Cerebellar cortex (tissue), 1 donor: Measurements from ENCODE around the gene PCGF1.
A peak's percentile ranks its signal among the peaks of the same experiment; 100 is the strongest.
"Not testable (repeated sequence)": the region's sequence is repeated elsewhere in the genome, so short reads cannot be mapped to it uniquely, and the experiment has no call there.

Experiments
- DNase-seq: peaks from one replicate; pipeline ENCODE4 v3.0.0-alpha.2; 2015; ENCODE audit warnings: low spot score

Gene PCGF1

GRCh38 chr2:74472086-74472944 lies 35.2 kb downstream of the PCGF1 start, which contains the start of gene MRPL53:
Gene MRPL53 (minus strand): TSS chr2:74472680. CDS start chr2:74472660, 20 bp downstream.
- DNase-seq: peak; percentile 96

GRCh38 chr2:74471332-74472065 lies 36.0 kb downstream of the PCGF1 start:
- no peak for DNase-seq

GRCh38 chr2:74470742-74471141 lies 36.8 kb downstream of the PCGF1 start:
- not testable (repeated sequence) for DNase-seq

GRCh38 chr2:74464406-74464805 lies 43.1 kb downstream of the PCGF1 start:
- no peak for DNase-seq

- DNase-seq: no peak
Observed at GRCh38 chr2:74462786-74463105, 44.7 kb downstream of the PCGF1 start.

- no peak for DNase-seq
Observed at GRCh38 chr2:74462054-74462785, 45.3 kb downstream of the PCGF1 start.

GRCh38 chr2:74461187-74462053 lies 46.1 kb downstream of the PCGF1 start:
- DNase-seq: peak; percentile 33

GRCh38 chr2:74460187-74460586 lies 47.3 kb downstream of the PCGF1 start:
- not testable (repeated sequence) for DNase-seq

GRCh38 chr2:74459503-74460118 lies 47.9 kb downstream of the PCGF1 start:
- not testable (repeated sequence) for DNase-seq

- DNase-seq: no peak
Observed at GRCh38 chr2:74458938-74459363, 48.5 kb downstream of the PCGF1 start.

- DNase-seq: peak; percentile 100
Observed at GRCh38 chr2:74458132-74458937, 49.2 kb downstream of the PCGF1 start, which contains the start of gene WBP1. Gene WBP1 (plus strand): TSS chr2:74458438. CDS start chr2:74458603, 165 bp downstream.

GRCh38 chr2:74457549-74458131 lies 49.9 kb downstream of the PCGF1 start:
- peak; percentile 62 for DNase-seq

- no peak for DNase-seq
Observed at GRCh38 chr2:74457129-74457548, 50.4 kb downstream of the PCGF1 start.
